Left ventricle myocardium inferior (tissue), 1 donor: ENCODE measurements around the gene ZBTB49. TPM values are rescaled to one million over a fixed set of nuclear protein-coding genes. Genes with fewer than 3 reads are reported as not detected.

ENCODE experiments used
- DNase-seq: peaks from one replicate; pipeline ENCODE4 v3.0.0-alpha.2; 2020
- H3K27ac ChIP-seq: fragments of 200-600 bp; replicated peaks from 2 replicates; pipeline ENCODE4 v1.8.0; 2021
- H3K27me3 ChIP-seq: fragments of 200-600 bp; 2 replicates; pipeline ENCODE4 v1.8.0; 2021; ENCODE audit warnings: low read depth
- H3K36me3 ChIP-seq: fragments of 200-600 bp; 2 replicates; pipeline ENCODE4 v1.8.0; 2021
- H3K4me1 ChIP-seq: fragments of 200-600 bp; 2 replicates; pipeline ENCODE4 v1.8.0; 2021
- H3K4me3 ChIP-seq: fragments of 200-600 bp; 2 replicates; pipeline ENCODE4 v1.8.0; 2021; ENCODE audit warnings: mild to moderate bottlenecking, moderate library complexity
- H3K9me3 ChIP-seq: fragments of 200-600 bp; replicated peaks from 2 replicates; pipeline ENCODE4 v1.8.0; 2021
- intact Hi-C: fragments of 100-400 bp; cut with micrococcal nuclease; formaldehyde crosslinking; loops from one replicate; pipeline ENCODE4 v1.11.0; 2022
- total RNA-seq: library from RNA; stranded (reverse); fragmentation: NEBNext Ultra II Directional; extraction: Animal tissue kit (Norgen Biotek cat#: 25700); gene quantifications from one replicate; pipeline ENCODE4 v1.2.1, GENCODE V29; 2021
- TF ChIP-seq, protein P1 (sequence below): fragments of 200-600 bp; IDR thresholded peaks from 2 replicates; pipeline ENCODE4 v1.8.0; 2021; ENCODE audit warnings: antibody characterized with exemption, mild to moderate bottlenecking, borderline replicate concordance
- donor health status: DM: no; HTN: yes; CAD: no; lungs with severe emphysema.

The ZBTB49 gene
- total RNA-seq, 1 donor from 2014 or later = 1.9 TPM

DNA sequence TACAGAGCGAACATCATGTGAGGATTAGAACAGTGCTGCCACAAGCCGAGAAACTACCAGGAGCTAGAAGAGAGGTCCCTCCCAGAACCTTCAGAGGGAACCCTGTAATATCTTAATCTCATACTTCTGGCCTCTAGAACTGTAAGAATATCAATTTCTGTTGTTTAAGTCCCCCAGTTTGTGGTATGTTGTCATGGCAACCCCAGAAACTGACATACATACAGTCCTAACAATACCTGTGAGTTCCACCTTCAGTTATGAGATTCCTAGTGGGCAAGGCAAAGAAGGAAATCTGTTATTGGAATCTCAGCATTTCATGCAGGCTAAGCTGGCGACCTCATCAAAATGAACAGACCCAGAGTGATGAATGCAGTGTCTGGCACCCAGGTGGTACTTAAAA lies 42.5 kb downstream of the ZBTB49 start:
- intact Hi-C loops = loop anchor here (5.0 kb wide), 1 partner anchor 80 kb away; no protein-coding TSS in a partner anchor
- H3K4me1 ChIP-seq = no peaks in the 10 kb centered on the region
- H3K27ac ChIP-seq = no peak overlapping the region
- H3K36me3 ChIP-seq = no peaks in the 10 kb centered on the region
- TF ChIP-seq, protein P1, sequence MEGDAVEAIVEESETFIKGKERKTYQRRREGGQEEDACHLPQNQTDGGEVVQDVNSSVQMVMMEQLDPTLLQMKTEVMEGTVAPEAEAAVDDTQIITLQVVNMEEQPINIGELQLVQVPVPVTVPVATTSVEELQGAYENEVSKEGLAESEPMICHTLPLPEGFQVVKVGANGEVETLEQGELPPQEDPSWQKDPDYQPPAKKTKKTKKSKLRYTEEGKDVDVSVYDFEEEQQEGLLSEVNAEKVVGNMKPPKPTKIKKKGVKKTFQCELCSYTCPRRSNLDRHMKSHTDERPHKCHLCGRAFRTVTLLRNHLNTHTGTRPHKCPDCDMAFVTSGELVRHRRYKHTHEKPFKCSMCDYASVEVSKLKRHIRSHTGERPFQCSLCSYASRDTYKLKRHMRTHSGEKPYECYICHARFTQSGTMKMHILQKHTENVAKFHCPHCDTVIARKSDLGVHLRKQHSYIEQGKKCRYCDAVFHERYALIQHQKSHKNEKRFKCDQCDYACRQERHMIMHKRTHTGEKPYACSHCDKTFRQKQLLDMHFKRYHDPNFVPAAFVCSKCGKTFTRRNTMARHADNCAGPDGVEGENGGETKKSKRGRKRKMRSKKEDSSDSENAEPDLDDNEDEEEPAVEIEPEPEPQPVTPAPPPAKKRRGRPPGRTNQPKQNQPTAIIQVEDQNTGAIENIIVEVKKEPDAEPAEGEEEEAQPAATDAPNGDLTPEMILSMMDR = no peak
- DNase-seq = no peak
- H3K27me3 ChIP-seq = peaks cover 13% of the 10 kb centered on the region
- peaks cover 7% of the 10 kb centered on the region for H3K9me3 ChIP-seq
- H3K4me3 ChIP-seq = no peak overlapping the region

DNA sequence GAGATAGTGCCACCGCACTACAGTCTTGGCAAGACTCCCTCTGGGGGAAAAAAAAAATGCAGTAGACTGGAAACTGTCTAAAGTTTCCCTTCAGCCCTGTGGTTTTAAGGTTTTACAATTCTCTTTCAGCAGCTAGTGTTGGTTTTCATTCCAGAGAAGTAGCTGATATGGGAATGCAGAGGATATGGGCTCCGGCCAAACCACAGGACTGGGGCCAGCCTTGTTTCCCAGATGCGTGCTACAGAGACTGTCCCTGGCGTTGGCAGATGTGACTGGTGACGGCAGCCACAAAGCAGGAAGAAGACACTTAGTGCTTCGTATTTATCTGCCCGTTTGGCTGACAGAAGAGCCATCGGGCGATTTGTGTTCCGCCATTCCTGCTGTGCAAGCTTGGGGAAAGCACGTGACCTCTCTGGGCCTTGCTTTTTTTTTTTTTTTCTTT lies 43.2 kb downstream of the ZBTB49 start:
- Histone ChIP-seq H3K4me3 (no peak overlapping the region), H3K27me3 (peaks cover 13% of the 10 kb centered on the region), H3K4me1 (no peaks in the 10 kb centered on the region), H3K27ac (peak overlapping the region; percentile 3), H3K9me3 (peaks cover 7% of the 10 kb centered on the region), H3K36me3 (no peaks in the 10 kb centered on the region)
- peak; percentile 55 for DNase-seq
- TF ChIP-seq, protein P1 = no peak
- intact Hi-C loops = loop anchor here (5.0 kb wide), 1 partner anchor 81 kb away; no protein-coding TSS in a partner anchor

DNA sequence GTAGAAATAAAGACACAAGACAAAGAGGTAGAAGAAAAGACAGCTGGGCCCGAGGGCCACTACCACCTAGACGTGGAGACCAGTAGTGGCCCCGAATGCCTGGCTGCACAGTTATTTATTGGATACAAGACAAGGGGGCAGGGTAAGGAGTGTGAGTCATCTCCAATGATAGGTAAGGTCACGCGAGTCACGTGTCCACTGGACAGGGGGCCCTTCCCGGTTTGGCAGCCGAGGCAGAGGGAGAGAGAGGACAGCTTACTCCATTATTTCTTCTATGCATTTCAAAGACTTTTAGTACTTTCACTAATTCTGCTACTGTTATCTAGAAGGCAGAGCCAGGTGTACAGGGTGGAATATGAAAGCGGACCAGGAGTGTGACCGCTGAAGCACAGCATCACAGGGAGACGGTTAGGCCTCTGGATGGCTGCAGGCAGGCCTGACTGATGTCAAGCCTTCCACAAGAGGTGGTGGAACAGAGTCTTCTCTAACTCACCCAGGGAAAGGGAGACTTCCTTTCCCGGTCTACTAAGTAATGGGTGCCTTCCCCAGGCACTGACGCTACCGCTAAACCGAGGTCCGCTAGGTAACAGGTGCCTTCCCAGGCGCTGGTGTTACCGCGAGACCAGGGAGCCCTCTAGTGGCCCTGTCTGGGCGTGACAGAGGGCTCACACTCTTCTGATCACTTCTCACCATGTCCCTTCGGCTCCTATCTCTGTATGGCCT lies 44.9 kb downstream of the ZBTB49 start:
- H3K27ac ChIP-seq = no peak overlapping the region
- DNase-seq = peak; percentile 41
- H3K27me3 ChIP-seq = peaks cover 13% of the 10 kb centered on the region
- H3K9me3 ChIP-seq = peaks cover 6% of the 10 kb centered on the region
- peaks cover 10% of the 10 kb centered on the region for H3K4me1 ChIP-seq
- TF ChIP-seq, protein P1 = peak; percentile 80
- H3K36me3 ChIP-seq = no peaks in the 10 kb centered on the region
- no peak overlapping the region for H3K4me3 ChIP-seq
- intact Hi-C loops = loop anchor here (5.0 kb wide), 1 partner anchor 83 kb away; no protein-coding TSS in a partner anchor

DNA sequence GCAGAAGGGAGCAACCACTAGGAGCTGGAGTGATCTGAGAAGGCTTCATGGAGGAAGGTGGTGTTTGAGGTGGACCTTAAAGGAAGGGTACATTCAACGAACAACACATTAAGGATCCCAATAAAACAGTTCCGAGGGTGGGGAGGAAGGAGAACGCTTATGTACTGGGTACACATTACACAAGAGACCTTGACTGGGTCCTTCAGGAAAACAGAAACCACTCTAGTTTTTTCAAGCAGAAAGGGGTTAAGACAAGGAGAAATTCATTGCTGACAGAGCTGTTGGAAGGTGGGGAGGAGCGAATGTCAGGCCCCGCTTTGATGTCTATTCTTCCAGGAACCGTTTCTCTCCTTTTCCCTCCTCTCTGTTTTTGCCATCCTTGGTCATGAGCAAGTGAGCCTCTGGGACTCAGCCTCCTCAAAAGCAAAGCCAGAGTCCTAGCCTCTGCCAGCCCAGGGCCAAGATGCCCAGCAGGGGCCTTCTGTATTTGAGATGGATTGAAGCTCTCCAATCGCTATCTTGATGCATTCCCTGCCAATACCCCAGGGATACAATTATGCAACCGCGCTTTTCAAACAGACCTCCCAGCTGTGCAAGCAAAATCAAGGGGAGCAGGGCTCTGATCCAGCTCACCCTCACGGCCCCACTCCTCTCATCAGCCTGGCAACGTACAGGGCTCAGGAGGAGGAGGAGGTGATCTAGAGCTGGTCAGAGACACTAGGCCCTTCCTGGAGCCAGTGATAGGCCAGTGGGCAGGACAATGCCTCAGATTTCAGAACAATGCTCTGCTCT lies 48.4 kb downstream of the ZBTB49 start:
- Histone ChIP-seq H3K27ac (no peak overlapping the region), H3K36me3 (no peaks in the 10 kb centered on the region), H3K4me3 (no peak overlapping the region), H3K4me1 (peaks cover 12% of the 10 kb centered on the region), H3K9me3 (no peaks in the 10 kb centered on the region), H3K27me3 (peaks cover 22% of the 10 kb centered on the region)
- DNase-seq = no peak
- TF ChIP-seq, protein P1 = no peak
- intact Hi-C loops = no loop called here

DNA sequence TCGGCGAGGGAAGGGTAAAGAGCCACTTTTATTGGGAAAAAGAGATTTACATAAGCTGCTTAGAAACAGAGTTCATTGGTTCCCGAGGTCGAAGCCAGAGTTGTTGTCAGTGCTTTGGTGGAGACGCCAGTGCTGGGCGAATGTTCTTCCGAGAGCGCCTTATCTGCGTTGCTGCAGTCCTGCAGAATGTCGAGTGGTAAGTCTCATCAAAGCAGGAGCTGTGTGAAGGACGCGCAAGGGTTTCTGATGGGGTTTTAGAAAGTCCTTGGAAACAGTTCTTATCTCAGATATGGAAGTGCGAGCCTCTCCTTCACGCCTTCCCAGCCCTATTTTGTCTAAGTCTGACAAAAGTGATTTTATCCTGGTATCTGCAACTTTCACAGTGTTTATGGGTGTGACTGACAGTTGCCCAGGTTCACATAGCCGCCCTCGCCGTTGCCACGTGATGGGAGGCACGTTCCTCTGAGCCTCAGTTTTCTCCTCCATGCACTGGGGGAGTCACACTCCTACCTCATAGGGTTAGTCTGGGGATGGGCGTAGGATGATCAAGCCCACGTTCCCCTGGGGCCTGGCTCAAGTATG lies 49.5 kb downstream of the ZBTB49 start:
- TF ChIP-seq, protein P1 = no peak
- H3K4me3 ChIP-seq = no peak overlapping the region
- no peak for DNase-seq
- no peak overlapping the region for H3K27ac ChIP-seq
- peaks cover 24% of the 10 kb centered on the region for H3K27me3 ChIP-seq
- intact Hi-C loops = no loop called here
- H3K36me3 ChIP-seq = no peaks in the 10 kb centered on the region
- H3K4me1 ChIP-seq = peaks cover 12% of the 10 kb centered on the region
- H3K9me3 ChIP-seq = no peaks in the 10 kb centered on the region
